Cardiac muscle cell (in vitro differentiated cells and primary cell): Measurements from ENCODE around the gene DGUOK. TPM values are rescaled to one million over a fixed set of nuclear protein-coding genes. Genes with fewer than 3 reads are reported as not detected.

Experiments used
- DNase-seq, 2 donors: peaks; one replicate each; pipeline versions ENCODE4 v3.0.0 to v3.0.0-alpha.2; 2010 to 2017; ENCODE audit warnings: low read depth in 1 of 2, low spot score in 1 of 2
- H3K27ac ChIP-seq: fragments of 200-600 bp; sonication (generic); 2 replicates; pipeline ENCODE4 v1.5.1; 2016
- H3K27me3 ChIP-seq: fragments of 200-600 bp; sonication (generic); 2 replicates; pipeline ENCODE4 v1.6.0; 2016; ENCODE audit warnings: control low read depth
- H3K36me3 ChIP-seq: fragments of 200-600 bp; sonication (generic); 2 replicates; pipeline ENCODE4 v1.5.1; 2016; ENCODE audit warnings: control low read depth
- H3K4me1 ChIP-seq: fragments of 200-600 bp; sonication (generic); 2 replicates; pipeline ENCODE4 v1.8.1; 2017; ENCODE audit warnings: low read depth, mild to moderate bottlenecking, mixed run types
- H3K4me3 ChIP-seq: fragments of 200-600 bp; sonication (generic); 2 replicates; pipeline ENCODE4 v1.5.1; 2016; ENCODE audit warnings: mild to moderate bottlenecking
- H3K9me3 ChIP-seq: fragments of 200-600 bp; sonication (generic); 2 replicates; pipeline ENCODE4 v1.5.1; 2017; ENCODE audit warnings: low read depth, mild to moderate bottlenecking, control low read depth
- CTCF ChIP-seq: IDR thresholded peaks from 2 replicates; pipeline ENCODE4 v1.5.1; 2012; ENCODE audit warnings: low read depth, mild to moderate bottlenecking, low read length
- polyA plus RNA-seq: library from polyadenylated mRNA; unstranded; fragments of >200 nt; fragmentation: Nextera tagmentation; extraction: Ambion mirVana; gene quantifications from 2 replicates; pipeline ENCODE4 v1.2.1, GENCODE V29; 2016
- total RNA-seq: library from RNA; depleted of rRNA; stranded (reverse); fragments of >200 nt; gene quantifications from 2 replicates; pipeline ENCODE4 v1.2.3, GENCODE V29; 2016

Gene DGUOK
- total and polyA plus RNA-seq, 2 experiments from 2014 or later, result 51.9 to 127 TPM

GRCh38 chr2:73928963-73929347 is 2.3 kb downstream of the DGUOK start:
- no peak overlapping the region for H3K27ac ChIP-seq
- TF ChIP-seq CTCF, result no peak
- no peak for DNase-seq

GRCh38 chr2:73930386-73930785 is 3.7 kb downstream of the DGUOK start:
- Histone ChIP-seq H3K27me3 (no peaks in the 10 kb centered on the region), H3K4me1 (peaks cover 12% of the 10 kb centered on the region), H3K9me3 (no peaks in the 10 kb centered on the region), H3K27ac (no peak overlapping the region), H3K36me3 (no peaks in the 10 kb centered on the region), H3K4me3 (no peak overlapping the region)
- no peak for TF ChIP-seq CTCF
- DNase-seq, result no peak

More at GRCh38 chr2:73928963-73929347, 2.3 kb downstream of the DGUOK start:
- Histone ChIP-seq H3K4me1 (peaks cover 12% of the 10 kb centered on the region), H3K4me3 (no peak overlapping the region), H3K9me3 (no peaks in the 10 kb centered on the region), H3K36me3 (no peaks in the 10 kb centered on the region), H3K27me3 (no peaks in the 10 kb centered on the region)

GRCh38 chr2:73931531-73932500 is 5.1 kb downstream of the DGUOK start:
- no peaks in the 10 kb centered on the region for H3K9me3 ChIP-seq
- peaks cover 12% of the 10 kb centered on the region for H3K4me1 ChIP-seq
- no peaks in the 10 kb centered on the region for H3K27me3 ChIP-seq
- no peak overlapping the region for H3K27ac ChIP-seq
- no peak overlapping the region for H3K4me3 ChIP-seq
- DNase-seq, result no peak
- no peak for TF ChIP-seq CTCF
- peaks cover 2% of the 10 kb centered on the region for H3K36me3 ChIP-seq

- Histone ChIP-seq H3K27me3 (no peaks in the 10 kb centered on the region), H3K9me3 (no peaks in the 10 kb centered on the region), H3K27ac (no peak overlapping the region), H3K4me1 (peaks cover 5% of the 10 kb centered on the region), H3K36me3 (peaks cover 2% of the 10 kb centered on the region), H3K4me3 (no peak overlapping the region)
- no peak for TF ChIP-seq CTCF
- no peak for DNase-seq
Measured at GRCh38 chr2:73933194-73933593, 6.5 kb downstream of the DGUOK start.

GRCh38 chr2:73935641-73936040 is 9.0 kb downstream of the DGUOK start:
- H3K4me1 ChIP-seq, result no peaks in the 10 kb centered on the region
- peaks cover 2% of the 10 kb centered on the region for H3K36me3 ChIP-seq
- DNase-seq, result no peak
- no peak overlapping the region for H3K27ac ChIP-seq
- TF ChIP-seq CTCF, result no peak
- no peak overlapping the region for H3K4me3 ChIP-seq
- H3K27me3 ChIP-seq, result no peaks in the 10 kb centered on the region
- H3K9me3 ChIP-seq, result no peaks in the 10 kb centered on the region
